GM19455 (cell line): ENCODE results near the gene GMPS.
"Not testable (repeated sequence)": the region's sequence is repeated elsewhere in the genome, so short reads cannot be mapped to it uniquely, and the experiment has no call there.

ENCODE experiments used
- ATAC-seq: cut with Tn5 transposase; IDR thresholded peaks from one replicate; pipeline ENCODE4 v1.9.1; 2021; ENCODE audit not compliant: unreplicated experiment

Gene GMPS

GRCh38 chr3:155871746-155872158, 1.3 kb downstream of the GMPS start:
- ATAC-seq, result peak; percentile 6

- no peak for ATAC-seq
Observed at GRCh38 chr3:155872904-155873646, 2.6 kb downstream of the GMPS start.

GRCh38 chr3:155876037-155876436, 5.6 kb downstream of the GMPS start:
- no peak for ATAC-seq

GRCh38 chr3:155876503-155876902, 6.1 kb downstream of the GMPS start:
- no peak for ATAC-seq

- no peak for ATAC-seq
Observed at GRCh38 chr3:155880286-155880685, 9.8 kb downstream of the GMPS start.

- no peak for ATAC-seq
Observed at GRCh38 chr3:155884292-155884691, 13.8 kb downstream of the GMPS start.

- ATAC-seq, result no peak
Observed at GRCh38 chr3:155885292-155885691, 14.8 kb downstream of the GMPS start.

GRCh38 chr3:155886348-155886747, 15.9 kb downstream of the GMPS start:
- ATAC-seq, result not testable (repeated sequence)

- no peak for ATAC-seq
Observed at GRCh38 chr3:155886915-155887314, 16.5 kb downstream of the GMPS start.

- ATAC-seq, result no peak
Observed at GRCh38 chr3:155889212-155889611, 18.8 kb downstream of the GMPS start.

GRCh38 chr3:155889952-155890351, 19.5 kb downstream of the GMPS start:
- no peak for ATAC-seq

- no peak for ATAC-seq
Observed at GRCh38 chr3:155890671-155891190, 20.3 kb downstream of the GMPS start.

- ATAC-seq, result no peak
Observed at GRCh38 chr3:155891321-155891720, 20.9 kb downstream of the GMPS start.

GRCh38 chr3:155895379-155895900, 25.0 kb downstream of the GMPS start:
- no peak for ATAC-seq

GRCh38 chr3:155906900-155907299, 36.5 kb downstream of the GMPS start:
- ATAC-seq, result no peak

GRCh38 chr3:155908086-155908485, 37.6 kb downstream of the GMPS start:
- no peak for ATAC-seq

- no peak for ATAC-seq
Observed at GRCh38 chr3:155908605-155909004, 38.2 kb downstream of the GMPS start.

GRCh38 chr3:155912090-155912489, 41.6 kb downstream of the GMPS start:
- no peak for ATAC-seq

GRCh38 chr3:155912579-155913190, 42.2 kb downstream of the GMPS start:
- ATAC-seq, result no peak

GRCh38 chr3:155917781-155918180, 47.3 kb downstream of the GMPS start:
- no peak for ATAC-seq

- ATAC-seq, result no peak
Observed at GRCh38 chr3:155919728-155920127, 49.3 kb downstream of the GMPS start.

- ATAC-seq, result no peak
Observed at GRCh38 chr3:155921486-155921885, 51.0 kb downstream of the GMPS start.
